EH (cell line): ENCODE measurements around the gene WDR1.
"Not testable (repeated sequence)": the region's sequence is repeated elsewhere in the genome, so short reads cannot be mapped to it uniquely, and the experiment has no call there.

Source experiments
- DNase-seq: peaks from one replicate; pipeline ENCODE4 v3.0.0-alpha.2; 2015; ENCODE audit warnings: low read depth

The WDR1 gene

GRCh38 chr4:10131202-10131601 lies 14.6 kb upstream of the WDR1 start:
- DNase-seq = no peak

DNA sequence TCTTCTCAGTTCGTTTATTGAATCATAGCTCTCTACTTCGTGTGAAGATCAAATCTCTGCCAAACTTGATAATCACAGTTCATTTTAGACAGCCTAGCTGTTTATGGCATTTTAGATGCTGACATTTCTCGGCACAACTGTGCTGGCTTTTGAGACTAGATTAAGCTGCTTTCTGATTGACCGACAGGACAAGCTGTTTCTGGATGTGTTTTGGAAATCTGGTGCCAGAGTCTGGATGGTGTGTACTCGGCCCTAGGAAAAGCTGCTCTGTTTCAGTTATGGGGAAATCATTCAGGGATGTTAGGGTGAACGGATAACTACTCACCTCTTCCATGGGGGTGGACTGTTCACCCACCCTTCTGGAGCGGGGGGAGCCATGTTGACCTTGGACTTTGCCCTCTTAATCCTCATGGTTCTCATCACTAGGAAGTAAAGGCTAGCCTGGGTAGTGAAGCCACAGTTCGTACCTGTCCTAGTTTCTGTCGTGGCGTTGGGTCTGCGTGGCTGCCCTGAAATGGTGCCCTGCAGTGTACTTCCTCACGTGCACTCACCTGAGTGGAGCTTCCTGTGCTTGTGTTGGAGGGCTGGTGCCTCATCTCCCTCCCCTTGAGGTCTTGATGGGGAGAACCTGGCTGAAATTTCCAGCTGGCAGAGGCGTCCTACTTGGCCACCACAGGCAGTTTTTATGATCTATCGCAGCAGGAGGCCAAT lies 13.7 kb upstream of the WDR1 start:
- DNase-seq = no peak

DNA sequence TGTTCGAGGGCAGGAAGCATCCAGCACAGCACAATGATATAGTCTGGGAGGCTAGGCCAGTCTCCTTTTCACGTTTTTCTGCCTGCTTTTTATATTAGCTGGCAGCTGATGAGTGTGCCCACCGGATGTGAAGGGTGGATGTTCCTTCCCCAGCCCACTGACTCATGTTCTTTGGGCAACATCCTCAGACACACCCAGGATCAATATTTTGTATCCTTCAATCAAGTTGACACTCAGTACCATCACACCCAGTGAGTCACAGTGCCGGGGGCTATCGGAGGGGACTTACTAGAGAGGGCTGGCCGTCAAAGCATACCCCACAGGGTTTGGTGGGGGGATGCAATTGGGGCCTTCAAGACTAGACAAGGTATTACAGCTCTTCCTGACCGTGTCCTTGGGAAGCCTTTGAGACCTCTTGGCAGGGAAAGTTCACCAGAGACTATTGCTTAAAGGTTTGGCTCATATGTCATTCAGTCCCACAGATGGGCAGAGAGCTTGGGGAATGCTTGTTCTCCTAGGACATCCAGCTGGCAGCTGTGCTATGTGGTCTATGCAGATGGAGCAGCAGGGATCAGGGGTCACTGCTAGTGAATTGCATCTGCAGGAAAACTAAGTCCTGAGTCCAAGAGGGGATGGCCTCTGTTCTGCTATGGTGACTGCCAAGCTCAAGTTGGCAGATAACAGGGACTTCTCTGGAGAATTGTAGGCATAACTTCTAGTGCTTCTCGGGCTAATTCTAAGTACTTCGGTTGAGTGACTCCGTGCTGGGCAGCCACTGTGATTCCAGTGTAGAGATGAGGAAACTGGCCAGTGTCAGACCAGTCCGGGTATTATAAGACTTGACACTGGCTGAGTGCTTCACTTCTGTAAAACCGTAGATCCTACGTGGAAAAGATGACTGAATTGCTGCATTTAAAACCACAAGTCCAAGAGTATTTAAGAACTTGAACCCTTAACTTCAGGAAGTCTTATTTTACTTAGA lies 12.9 kb upstream of the WDR1 start:
- DNase-seq = no peak

DNA sequence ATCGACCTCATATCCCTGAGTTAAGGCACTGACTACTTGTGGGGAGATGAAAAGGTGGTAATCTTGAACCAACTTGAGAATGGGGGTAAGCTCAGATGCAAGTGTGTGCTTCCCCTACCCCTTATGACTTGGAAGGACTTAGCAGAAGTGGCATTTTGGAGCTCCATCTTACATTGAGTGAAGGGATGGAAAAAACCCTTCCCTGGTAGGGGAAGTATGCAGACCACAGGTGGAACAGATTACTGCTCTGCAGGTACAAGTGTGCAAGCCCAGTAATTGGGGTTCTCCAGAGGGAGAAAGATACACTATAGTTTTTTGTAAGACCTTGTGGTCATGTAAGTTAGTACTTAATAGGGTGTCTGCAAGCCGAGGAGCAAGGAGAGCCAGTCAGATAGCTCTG lies 12.2 kb upstream of the WDR1 start:
- DNase-seq = no peak

- not testable (repeated sequence) for DNase-seq
Observed at GRCh38 chr4:10127531-10127930, 10.9 kb upstream of the WDR1 start.

GRCh38 chr4:10124167-10124930 lies 7.8 kb upstream of the WDR1 start:
- no peak for DNase-seq

DNA sequence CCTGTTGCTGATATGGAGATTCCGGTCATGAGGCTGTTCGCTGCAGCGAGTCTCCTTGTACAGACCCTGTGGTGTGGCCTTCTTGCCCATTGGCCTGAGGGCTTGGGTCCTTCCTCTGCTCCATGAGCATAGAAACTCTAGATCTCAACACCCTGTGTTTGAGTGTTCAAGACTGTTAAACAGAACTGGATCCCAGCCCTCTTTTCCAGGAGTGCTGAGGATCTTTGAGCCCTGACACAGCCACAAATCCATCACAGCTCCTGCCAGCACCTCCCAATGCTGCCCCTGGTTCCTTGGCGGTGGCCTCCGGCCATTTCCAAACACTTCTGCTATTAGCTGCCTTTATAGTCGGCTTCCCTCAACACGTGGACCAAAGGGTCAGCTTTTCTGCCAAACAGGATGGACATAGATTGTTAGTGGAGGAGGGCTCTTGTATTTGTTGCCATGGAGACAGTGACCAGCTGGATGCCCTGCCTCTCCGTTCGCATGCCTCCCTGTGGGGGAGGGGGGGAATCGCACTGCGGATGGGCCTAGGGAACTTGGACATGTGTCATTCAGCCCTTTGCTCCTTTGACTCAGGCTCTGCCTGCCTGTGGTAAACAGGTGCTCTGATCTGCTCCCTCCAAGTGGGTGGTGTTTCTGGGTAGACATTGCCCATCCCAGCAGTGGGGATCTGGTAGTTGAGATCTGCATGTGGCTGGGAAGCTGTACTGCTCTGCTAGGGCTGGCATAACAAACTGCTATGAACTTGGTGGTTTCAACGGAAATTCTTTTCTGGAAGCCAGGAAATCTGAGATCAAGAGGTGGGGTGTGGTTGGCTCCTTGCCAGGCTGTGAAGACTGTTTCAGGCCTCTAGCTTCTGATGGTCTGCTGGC lies 6.9 kb upstream of the WDR1 start:
- peak; percentile 64 for DNase-seq

- DNase-seq = no peak
Observed at GRCh38 chr4:10122236-10122932, 5.8 kb upstream of the WDR1 start.

- DNase-seq = no peak
Observed at GRCh38 chr4:10121568-10122208, 5.1 kb upstream of the WDR1 start.

GRCh38 chr4:10120943-10121567 lies 4.5 kb upstream of the WDR1 start:
- no peak for DNase-seq

- DNase-seq = no peak
Observed at GRCh38 chr4:10119773-10120172, 3.2 kb upstream of the WDR1 start.

DNA sequence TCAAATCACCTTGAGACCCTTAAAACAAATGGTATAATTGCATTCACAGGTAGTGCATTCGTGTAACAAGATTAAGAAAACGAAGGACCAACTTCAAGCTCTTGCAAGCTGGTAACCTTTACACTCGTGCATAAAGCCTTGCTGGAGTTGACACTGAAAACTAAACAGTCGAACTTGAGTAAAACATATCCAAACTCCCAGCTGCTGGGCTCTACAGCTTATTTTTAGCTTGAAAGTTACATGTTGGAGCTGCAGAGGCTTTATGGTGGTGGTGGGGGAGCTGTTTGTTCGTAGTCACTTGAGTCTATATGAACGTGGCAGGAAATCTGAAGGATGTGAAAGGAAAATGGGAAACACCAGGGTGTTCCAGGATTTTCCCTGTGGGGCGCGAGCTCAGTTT lies 2.7 kb upstream of the WDR1 start:
- no peak for DNase-seq

- no peak for DNase-seq
Observed at GRCh38 chr4:10118048-10119004, 1.7 kb upstream of the WDR1 start.

GRCh38 chr4:10117359-10118047 lies 904 bp upstream of the WDR1 start:
- DNase-seq = peak; percentile 72

- DNase-seq = peak; percentile 70
Observed at GRCh38 chr4:10115797-10116568, 616 bp downstream of the WDR1 start.

GRCh38 chr4:10115271-10115796 lies 1.3 kb downstream of the WDR1 start:
- peak; percentile 81 for DNase-seq

- DNase-seq = no peak
Observed at GRCh38 chr4:10114607-10115006, 2.0 kb downstream of the WDR1 start.
